ENCODE results near the gene EXOSC7. TPM values are rescaled to one million over a fixed set of nuclear protein-coding genes. Genes with fewer than 3 reads are reported as not detected.

The EXOSC7 gene
- total and polyA plus RNA-seq, 4 donors, result 15.5 to 27.2 (median 21.7) TPM

DNA sequence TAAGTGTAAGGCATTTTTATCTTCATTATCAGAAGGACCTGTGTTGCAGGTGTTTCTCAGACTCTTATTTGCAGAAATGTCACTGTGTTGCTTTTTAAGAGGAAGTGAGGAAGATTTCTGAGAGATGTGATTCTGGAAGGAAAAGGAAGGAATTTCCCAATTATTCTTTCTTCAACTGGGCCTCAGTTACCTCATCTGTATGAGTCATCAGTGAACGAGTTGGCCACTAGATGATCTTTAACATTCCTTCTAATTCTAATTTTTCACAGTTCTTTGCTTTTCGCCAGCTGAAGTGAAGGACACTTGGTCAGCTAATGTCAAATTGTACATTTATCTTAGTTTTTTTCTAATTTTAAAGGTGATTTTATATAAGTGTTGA, 79.0 kb downstream of the EXOSC7 start:
- H3K36me3 ChIP-seq (ENCODE audit: control insufficient read depth in 4 of 4, insufficient read depth in 3 of 4, low read depth in 1 of 4, low read length in 3 of 4), result no peaks in the 10 kb centered on the region
- H3K9ac ChIP-seq (ENCODE audit: low read depth in 1 of 2, low read length in 2 of 2), result no peak overlapping the region
- no peak overlapping the region for H3K4me3 ChIP-seq (ENCODE audit: low read depth in 1 of 3, low read length in 3 of 3)
- DNase-seq (ENCODE audit: low spot score), result no peak
- TF ChIP-seq, protein P1, sequence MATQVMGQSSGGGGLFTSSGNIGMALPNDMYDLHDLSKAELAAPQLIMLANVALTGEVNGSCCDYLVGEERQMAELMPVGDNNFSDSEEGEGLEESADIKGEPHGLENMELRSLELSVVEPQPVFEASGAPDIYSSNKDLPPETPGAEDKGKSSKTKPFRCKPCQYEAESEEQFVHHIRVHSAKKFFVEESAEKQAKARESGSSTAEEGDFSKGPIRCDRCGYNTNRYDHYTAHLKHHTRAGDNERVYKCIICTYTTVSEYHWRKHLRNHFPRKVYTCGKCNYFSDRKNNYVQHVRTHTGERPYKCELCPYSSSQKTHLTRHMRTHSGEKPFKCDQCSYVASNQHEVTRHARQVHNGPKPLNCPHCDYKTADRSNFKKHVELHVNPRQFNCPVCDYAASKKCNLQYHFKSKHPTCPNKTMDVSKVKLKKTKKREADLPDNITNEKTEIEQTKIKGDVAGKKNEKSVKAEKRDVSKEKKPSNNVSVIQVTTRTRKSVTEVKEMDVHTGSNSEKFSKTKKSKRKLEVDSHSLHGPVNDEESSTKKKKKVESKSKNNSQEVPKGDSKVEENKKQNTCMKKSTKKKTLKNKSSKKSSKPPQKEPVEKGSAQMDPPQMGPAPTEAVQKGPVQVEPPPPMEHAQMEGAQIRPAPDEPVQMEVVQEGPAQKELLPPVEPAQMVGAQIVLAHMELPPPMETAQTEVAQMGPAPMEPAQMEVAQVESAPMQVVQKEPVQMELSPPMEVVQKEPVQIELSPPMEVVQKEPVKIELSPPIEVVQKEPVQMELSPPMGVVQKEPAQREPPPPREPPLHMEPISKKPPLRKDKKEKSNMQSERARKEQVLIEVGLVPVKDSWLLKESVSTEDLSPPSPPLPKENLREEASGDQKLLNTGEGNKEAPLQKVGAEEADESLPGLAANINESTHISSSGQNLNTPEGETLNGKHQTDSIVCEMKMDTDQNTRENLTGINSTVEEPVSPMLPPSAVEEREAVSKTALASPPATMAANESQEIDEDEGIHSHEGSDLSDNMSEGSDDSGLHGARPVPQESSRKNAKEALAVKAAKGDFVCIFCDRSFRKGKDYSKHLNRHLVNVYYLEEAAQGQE (IDR thresholded peaks at IDR 0.05), result no peak
- TF ChIP-seq GABPA (IDR thresholded peaks at IDR 0.05 in 1 of 2, conservative IDR thresholded peaks at IDR 0.05 in 1 of 2) (no peak), HNF4G (IDR thresholded peaks at IDR 0.05) (no peak), NR2F2 (IDR thresholded peaks at IDR 0.05) (no peak), YY1 (IDR thresholded peaks at IDR 0.05) (no peak), RXRA (IDR thresholded peaks at IDR 0.05) (no peak), FOXA2 (IDR thresholded peaks at IDR 0.05) (no peak), JUND (IDR thresholded peaks at IDR 0.05) (no peak), SP1 (IDR thresholded peaks at IDR 0.05) (no peak), EGR1 (IDR thresholded peaks at IDR 0.05; ENCODE audit: low read depth in 2 of 2) (no peak), RAD21 (IDR thresholded peaks at IDR 0.05) (no peak)
- TF ChIP-seq, protein P2, sequence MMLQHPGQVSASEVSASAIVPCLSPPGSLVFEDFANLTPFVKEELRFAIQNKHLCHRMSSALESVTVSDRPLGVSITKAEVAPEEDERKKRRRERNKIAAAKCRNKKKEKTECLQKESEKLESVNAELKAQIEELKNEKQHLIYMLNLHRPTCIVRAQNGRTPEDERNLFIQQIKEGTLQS (IDR thresholded peaks at IDR 0.05), result no peak
- TF ChIP-seq, protein P3, sequence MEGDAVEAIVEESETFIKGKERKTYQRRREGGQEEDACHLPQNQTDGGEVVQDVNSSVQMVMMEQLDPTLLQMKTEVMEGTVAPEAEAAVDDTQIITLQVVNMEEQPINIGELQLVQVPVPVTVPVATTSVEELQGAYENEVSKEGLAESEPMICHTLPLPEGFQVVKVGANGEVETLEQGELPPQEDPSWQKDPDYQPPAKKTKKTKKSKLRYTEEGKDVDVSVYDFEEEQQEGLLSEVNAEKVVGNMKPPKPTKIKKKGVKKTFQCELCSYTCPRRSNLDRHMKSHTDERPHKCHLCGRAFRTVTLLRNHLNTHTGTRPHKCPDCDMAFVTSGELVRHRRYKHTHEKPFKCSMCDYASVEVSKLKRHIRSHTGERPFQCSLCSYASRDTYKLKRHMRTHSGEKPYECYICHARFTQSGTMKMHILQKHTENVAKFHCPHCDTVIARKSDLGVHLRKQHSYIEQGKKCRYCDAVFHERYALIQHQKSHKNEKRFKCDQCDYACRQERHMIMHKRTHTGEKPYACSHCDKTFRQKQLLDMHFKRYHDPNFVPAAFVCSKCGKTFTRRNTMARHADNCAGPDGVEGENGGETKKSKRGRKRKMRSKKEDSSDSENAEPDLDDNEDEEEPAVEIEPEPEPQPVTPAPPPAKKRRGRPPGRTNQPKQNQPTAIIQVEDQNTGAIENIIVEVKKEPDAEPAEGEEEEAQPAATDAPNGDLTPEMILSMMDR (IDR thresholded peaks at IDR 0.05; ENCODE audit: low read depth, low read length, missing input control), result no peak
- H3K9me3 ChIP-seq (ENCODE audit: control insufficient read depth in 4 of 4, low read length in 3 of 4), result no peaks in the 10 kb centered on the region
- WGBS, result 65% methylated on average over 2 of the region's 2 CpGs
- H3K4me1 ChIP-seq (ENCODE audit: control insufficient read depth in 4 of 4, insufficient read depth in 4 of 4, low read length in 3 of 4), result no peaks in the 10 kb centered on the region
- no peaks in the 10 kb centered on the region for H3K27me3 ChIP-seq (ENCODE audit: control insufficient read depth in 4 of 4, insufficient read depth in 4 of 4, low read length in 3 of 4)
- no peak overlapping the region for H3K27ac ChIP-seq (ENCODE audit: low read depth in 1 of 2, low read length in 2 of 2)

DNA sequence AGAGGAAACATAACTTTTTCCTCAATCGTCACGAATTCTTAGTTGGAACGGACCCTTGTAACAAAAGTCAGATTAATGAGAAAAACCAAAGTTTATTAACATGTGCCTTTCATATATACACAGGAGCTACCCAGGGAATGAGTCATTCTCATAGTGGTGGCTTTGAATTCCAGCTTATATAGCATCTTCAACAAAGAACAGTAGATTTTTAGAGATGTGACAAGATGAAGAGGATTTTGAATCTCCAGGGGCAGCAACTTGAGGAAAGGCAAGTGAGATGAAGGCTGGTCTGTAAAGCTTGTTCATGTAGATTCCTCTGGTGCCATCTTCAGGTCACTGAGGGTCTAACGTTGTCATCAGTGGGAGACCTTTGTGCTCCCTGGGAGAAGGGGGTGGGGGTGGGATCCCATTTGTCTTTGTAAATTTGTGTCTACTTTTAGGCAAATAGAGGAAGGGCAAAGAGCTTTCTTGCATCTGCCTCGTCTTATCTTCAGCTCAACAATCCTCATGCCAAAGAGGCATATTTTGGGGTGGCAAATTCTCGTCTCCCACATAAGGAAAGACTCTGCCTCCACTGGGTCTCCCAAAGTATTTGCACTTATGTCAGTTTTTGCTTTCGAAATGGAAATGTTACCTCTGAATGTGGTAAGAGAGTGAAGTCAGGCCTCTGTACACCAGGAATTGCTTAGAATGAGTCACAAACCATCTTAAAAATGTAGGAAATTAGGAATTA, 79.5 kb downstream of the EXOSC7 start:
- TF ChIP-seq TAF1 (conservative IDR thresholded peaks at IDR 0.05) (no peak), NR2F2 (IDR thresholded peaks at IDR 0.05) (no peak), RAD21 (IDR thresholded peaks at IDR 0.05) (peak in 1 of 2 donors; percentile 7), HNF4G (IDR thresholded peaks at IDR 0.05) (no peak), FOXA1 (IDR thresholded peaks at IDR 0.05) (no peak)
- TF ChIP-seq, protein P4, sequence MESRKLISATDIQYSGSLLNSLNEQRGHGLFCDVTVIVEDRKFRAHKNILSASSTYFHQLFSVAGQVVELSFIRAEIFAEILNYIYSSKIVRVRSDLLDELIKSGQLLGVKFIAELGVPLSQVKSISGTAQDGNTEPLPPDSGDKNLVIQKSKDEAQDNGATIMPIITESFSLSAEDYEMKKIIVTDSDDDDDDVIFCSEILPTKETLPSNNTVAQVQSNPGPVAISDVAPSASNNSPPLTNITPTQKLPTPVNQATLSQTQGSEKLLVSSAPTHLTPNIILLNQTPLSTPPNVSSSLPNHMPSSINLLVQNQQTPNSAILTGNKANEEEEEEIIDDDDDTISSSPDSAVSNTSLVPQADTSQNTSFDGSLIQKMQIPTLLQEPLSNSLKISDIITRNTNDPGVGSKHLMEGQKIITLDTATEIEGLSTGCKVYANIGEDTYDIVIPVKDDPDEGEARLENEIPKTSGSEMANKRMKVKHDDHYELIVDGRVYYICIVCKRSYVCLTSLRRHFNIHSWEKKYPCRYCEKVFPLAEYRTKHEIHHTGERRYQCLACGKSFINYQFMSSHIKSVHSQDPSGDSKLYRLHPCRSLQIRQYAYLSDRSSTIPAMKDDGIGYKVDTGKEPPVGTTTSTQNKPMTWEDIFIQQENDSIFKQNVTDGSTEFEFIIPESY (IDR thresholded peaks at IDR 0.05), result no peak
- no peaks in the 10 kb centered on the region for H3K36me3 ChIP-seq (ENCODE audit: control insufficient read depth in 4 of 4, insufficient read depth in 3 of 4, low read depth in 1 of 4, low read length in 3 of 4)
- H3K9me3 ChIP-seq (ENCODE audit: control insufficient read depth in 4 of 4, low read length in 3 of 4), result no peaks in the 10 kb centered on the region
- no peak for DNase-seq (ENCODE audit: low spot score)
- H3K27me3 ChIP-seq (ENCODE audit: control insufficient read depth in 4 of 4, insufficient read depth in 4 of 4, low read length in 3 of 4), result no peaks in the 10 kb centered on the region
- no peak overlapping the region for H3K9ac ChIP-seq (ENCODE audit: low read depth in 1 of 2, low read length in 2 of 2)
- no peak overlapping the region for H3K4me3 ChIP-seq (ENCODE audit: low read depth in 1 of 3, low read length in 3 of 3)
- no peak overlapping the region for H3K27ac ChIP-seq (ENCODE audit: low read depth in 1 of 2, low read length in 2 of 2)
- 75% methylated on average over 7 of the region's 7 CpGs for WGBS
- no peaks in the 10 kb centered on the region for H3K4me1 ChIP-seq (ENCODE audit: control insufficient read depth in 4 of 4, insufficient read depth in 4 of 4, low read length in 3 of 4)

Data from liver (tissue), 9 donors.